ACC112 (cell line): Measurements from ENCODE around the gene MTA3.

Experiments
- H2AFZ ChIP-seq: fragments of 200-600 bp; sonication (generic); one replicate; pipeline ENCODE4 v1.6.0; 2017; ENCODE audit warnings: antibody characterized with exemption, low read length; ENCODE audit not compliant: unreplicated experiment
- H3K27ac ChIP-seq: fragments of 200-600 bp; sonication (generic); 2 replicates; pipeline ENCODE4 v1.5.1; 2014; ENCODE audit warnings: low read depth, mild to moderate bottlenecking, antibody characterized with exemption, low read length, moderate library complexity
- H3K27me3 ChIP-seq: fragments of 200-600 bp; sonication (generic); 2 replicates; pipeline ENCODE4 v1.6.1; 2014; ENCODE audit warnings: mild to moderate bottlenecking, antibody characterized with exemption, low read length, moderate library complexity, mixed read lengths; ENCODE audit not compliant: insufficient read depth
- H3K36me3 ChIP-seq: fragments of 200-600 bp; sonication (generic); 2 replicates; pipeline ENCODE4 v1.6.1; 2016; ENCODE audit warnings: mild to moderate bottlenecking, antibody characterized with exemption, low read length, moderate library complexity, mixed read lengths; ENCODE audit not compliant: insufficient read depth
- H3K4me1 ChIP-seq: fragments of 200-600 bp; sonication (generic); one replicate; pipeline ENCODE4 v1.6.1; 2016; ENCODE audit warnings: low read length, mixed read lengths; ENCODE audit not compliant: insufficient read depth, unreplicated experiment, control insufficient read depth
- H3K4me3 ChIP-seq: fragments of 200-600 bp; sonication (generic); 2 replicates; pipeline ENCODE4 v1.5.1; 2014; ENCODE audit warnings: mild to moderate bottlenecking, low read depth, low read length
- H3K79me2 ChIP-seq: fragments of 200-600 bp; sonication (generic); one replicate; pipeline ENCODE4 v1.6.0; 2016; ENCODE audit warnings: low read length; ENCODE audit not compliant: control insufficient read depth, unreplicated experiment, insufficient read depth

MTA3 gene

DNA sequence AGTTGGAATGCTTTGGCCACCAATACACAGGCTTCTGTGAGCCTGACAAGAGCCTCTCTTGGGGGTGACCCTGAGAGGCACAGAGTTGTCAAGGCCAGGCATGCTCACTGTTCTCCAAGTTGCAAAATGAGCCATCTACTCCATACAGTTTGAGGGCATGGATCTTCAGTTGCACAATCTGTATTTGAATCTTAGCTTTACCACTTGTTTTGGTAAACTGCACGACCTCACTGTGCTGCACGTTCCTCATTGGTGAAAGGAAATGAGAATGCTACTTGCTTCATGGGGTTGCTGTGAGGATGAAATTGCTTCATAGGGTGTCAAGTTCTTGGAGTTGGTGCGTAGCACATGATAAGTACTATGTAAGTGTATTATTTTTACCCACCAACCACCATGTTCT is 235.9 kb downstream of the MTA3 start:
- Histone ChIP-seq H3K4me1 (peaks cover 7% of the 10 kb centered on the region), H2AFZ (no peak overlapping the region), H3K27me3 (peaks cover 4% of the 10 kb centered on the region; the same call in 1 of the 2 replicates), H3K4me3 (no peak overlapping the region), H3K79me2 (no peaks in the 10 kb centered on the region), H3K36me3 (no peaks in the 10 kb centered on the region), H3K27ac (no peak overlapping the region)

DNA sequence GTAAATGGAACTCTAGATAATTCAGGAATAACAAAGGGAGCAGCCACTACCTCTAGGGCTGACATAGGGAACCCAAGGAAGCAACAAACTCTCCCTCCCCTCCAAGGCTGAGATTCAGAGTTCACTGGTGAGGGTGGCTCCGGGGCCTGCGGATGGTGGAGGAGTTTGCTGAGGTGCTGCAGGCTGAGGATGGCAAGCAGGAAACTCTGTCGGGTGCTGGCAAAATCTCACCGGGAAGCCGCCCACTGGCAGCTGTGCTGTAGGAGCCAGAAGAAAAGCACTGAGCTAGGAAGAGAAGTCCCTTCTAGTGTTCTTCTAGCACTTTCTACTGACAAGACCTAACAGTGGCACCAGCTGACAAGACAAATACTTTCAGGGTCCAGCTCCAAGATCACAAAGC is 236.5 kb downstream of the MTA3 start:
- no peak overlapping the region for H3K4me3 ChIP-seq
- H3K4me1 ChIP-seq = peaks cover 7% of the 10 kb centered on the region
- no peaks in the 10 kb centered on the region for H3K36me3 ChIP-seq
- no peak overlapping the region for H2AFZ ChIP-seq
- no peak overlapping the region for H3K27ac ChIP-seq
- H3K27me3 ChIP-seq = peaks cover 4% of the 10 kb centered on the region; the same call in 1 of the 2 replicates
- H3K79me2 ChIP-seq = no peaks in the 10 kb centered on the region
